HepG2 (cell line): ENCODE measurements around the gene PEA15. TPM values are rescaled to one million over a fixed set of nuclear protein-coding genes. Genes with fewer than 3 reads are reported as not detected.

ENCODE experiments used
- BCL6 ChIP-seq: IDR thresholded peaks from 2 replicates; pipeline ENCODE4 v1.6.1; 2016; ENCODE audit warnings: missing genetic modification reagents, missing compliant biosample characterization
- HOXA7 ChIP-seq: sonication (generic); formaldehyde crosslinking; IDR thresholded peaks from 2 replicates; pipeline ENCODE4 v1.8.1; 2022; ENCODE audit warnings: mild to moderate bottlenecking, missing genetic modification reagents, moderate library complexity
- MTA3 ChIP-seq: sonication (generic); formaldehyde crosslinking; IDR thresholded peaks from 2 replicates; pipeline ENCODE4 v1.4.0; 2020; ENCODE audit warnings: missing genetic modification reagents
- YEATS2 ChIP-seq: sonication (generic); formaldehyde crosslinking; IDR thresholded peaks from 2 replicates; pipeline ENCODE4 v1.4.0; 2020; ENCODE audit warnings: missing genetic modification reagents, borderline replicate concordance
- ZNF30 ChIP-seq: sonication (generic); formaldehyde crosslinking; IDR thresholded peaks from 2 replicates; pipeline ENCODE4 v1.5.0; 2020; ENCODE audit warnings: mild to moderate bottlenecking, missing genetic modification reagents
- ZNF598 ChIP-seq: sonication (generic); formaldehyde crosslinking; IDR thresholded peaks from 2 replicates; pipeline ENCODE4 v1.5.1; 2020; ENCODE audit warnings: mild to moderate bottlenecking, missing genetic modification reagents, borderline replicate concordance
- ZNF614 ChIP-seq: IDR thresholded peaks from 2 replicates; pipeline ENCODE4 v1.6.1; 2018; ENCODE audit warnings: missing biosample characterization, missing genetic modification reagents, inconsistent platforms, borderline replicate concordance
- ZNF687 ChIP-seq: sonication (generic); formaldehyde crosslinking; IDR thresholded peaks from 2 replicates; pipeline ENCODE4 v1.5.1; 2020; ENCODE audit warnings: mild to moderate bottlenecking, missing genetic modification reagents, moderate library complexity
- ZNF841 ChIP-seq: sonication (generic); formaldehyde crosslinking; IDR thresholded peaks from 2 replicates; pipeline ENCODE4 v1.8.1; 2023; ENCODE audit warnings: missing genetic modification reagents, borderline replicate concordance
- ZNF850 ChIP-seq: sonication (generic); formaldehyde crosslinking; conservative IDR thresholded peaks from 2 replicates; pipeline ENCODE4 v1.9.0; 2021; ENCODE audit warnings: mild to moderate bottlenecking, missing genetic modification reagents
- polyA plus RNA-seq, 8 experiments: library from polyadenylated mRNA; depleted of rRNA in 3 of 8; stranded (reverse) in 7 of 8; unstranded in 1 of 8; fragments of >200 nt; fragmentation: Illumina TruSeq in 4 of 8; extraction: Trizol in 4 of 8; gene quantifications; 2 replicates each; pipeline versions ENCODE4 v1.2.1 to v1.2.3, GENCODE V29; 2011 to 2016; ENCODE audit warnings: low read depth in 4 of 8, missing spikeins in 1 of 8, mixed read lengths in 1 of 8; ENCODE audit not compliant: insufficient read depth in 1 of 8
- total RNA-seq, 5 experiments: library from RNA; depleted of rRNA; stranded (reverse); fragments of >200 nt; fragmentation: Illumina TruSeq; extraction: Trizol; gene quantifications; 2 replicates each; pipeline ENCODE4 v1.2.3, GENCODE V29; 2016; ENCODE audit warnings: low read depth in 1 of 5

The PEA15 gene
- total and polyA plus RNA-seq, 2 of the 13 experiments (the other 11 are each of a cell fraction or from before 2014, with no cell fraction given): 12.1 to 35.2 TPM

- TF ChIP-seq ZNF850 (CRISPR knock-in tag) (no peak), BCL6 (CRISPR knock-in tag) (no peak), MTA3 (no peak), ZNF614 (no peak), HOXA7 (no peak), ZNF30 (no peak), YEATS2 (CRISPR knock-in tag) (no peak), ZNF598 (no peak), ZNF687 (no peak), ZNF841 (CRISPR knock-in tag) (no peak)
Observed at GRCh38 chr1:160207118-160207650, 2.0 kb downstream of the PEA15 start (continued).
